ENCODE results near the gene WDR86.

Gene WDR86

DNA sequence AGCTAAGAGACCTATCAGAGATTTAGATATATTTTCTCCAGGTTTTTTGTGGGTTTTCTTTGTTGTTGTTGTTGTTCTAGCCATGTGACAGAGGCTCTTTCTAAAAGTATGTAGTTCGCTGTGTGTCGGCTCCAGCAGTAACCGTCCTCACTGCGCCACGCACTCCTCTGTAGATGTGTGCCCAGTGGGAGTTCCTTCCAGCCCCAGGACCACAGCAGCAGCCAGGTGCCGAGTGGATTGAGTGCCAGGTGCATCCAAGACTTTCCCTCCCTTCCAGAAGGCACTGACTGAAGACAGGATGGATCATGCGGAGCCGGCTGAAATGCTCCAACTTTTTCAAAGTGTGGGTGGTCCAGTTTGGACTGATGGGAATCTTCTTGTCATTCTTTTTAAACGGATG is 31.8 kb downstream of the WDR86 start:
- DNase-seq: no peak

DNA sequence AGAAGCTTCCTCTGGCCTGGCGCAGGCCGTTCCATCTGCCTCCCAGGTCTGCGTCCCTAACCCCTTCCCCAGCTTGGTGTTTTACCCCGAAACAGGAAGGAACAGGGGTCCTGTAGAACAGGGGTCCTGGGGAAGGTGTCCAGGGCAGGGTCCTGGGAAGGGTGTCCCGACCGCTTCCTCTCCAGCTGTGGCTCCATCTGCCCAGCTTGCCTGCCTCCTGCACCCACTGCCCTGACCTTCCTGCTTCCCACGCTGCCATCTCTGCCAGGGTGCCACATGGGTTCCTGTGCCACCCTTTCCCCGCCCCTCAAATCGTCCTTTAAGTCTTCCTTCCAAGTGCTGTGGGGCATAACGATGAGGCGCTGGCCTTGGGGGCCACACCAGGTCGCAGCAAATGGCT is 32.4 kb downstream of the WDR86 start:
- DNase-seq: no peak

DNA sequence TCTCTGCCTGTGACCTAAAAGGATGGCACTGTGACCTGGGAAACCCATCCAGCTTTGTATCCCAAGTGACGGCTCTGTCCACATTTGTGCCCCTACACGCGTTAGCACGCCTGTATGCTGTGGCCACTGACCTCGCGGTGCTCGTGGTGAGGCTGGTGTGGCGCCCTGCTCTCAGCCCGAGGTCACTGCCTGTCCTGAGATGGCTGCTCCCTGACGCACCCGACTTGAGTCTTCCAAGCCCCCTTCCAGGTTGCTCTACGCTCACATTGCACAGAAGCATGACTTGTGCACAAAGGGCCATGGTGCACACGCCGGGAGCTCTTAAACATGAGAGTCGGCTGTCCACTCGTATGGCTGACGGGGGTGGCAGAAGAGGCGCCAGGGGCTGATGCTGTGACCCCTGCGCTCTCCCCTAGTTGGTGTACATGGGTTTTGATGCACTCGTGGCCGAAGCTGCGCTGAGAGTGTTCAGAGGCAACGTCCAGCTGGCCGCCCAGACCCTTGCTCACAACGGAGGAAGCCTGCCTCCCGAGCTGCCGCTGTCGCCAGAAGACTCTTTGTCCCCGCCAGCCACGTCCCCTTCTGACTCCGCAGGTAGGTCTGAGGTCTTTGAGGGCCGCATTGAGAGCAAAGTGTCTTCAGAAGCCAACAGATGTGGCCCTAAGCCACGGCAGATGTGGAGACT is 33.5 kb downstream of the WDR86 start:
- no peak for DNase-seq

DNA sequence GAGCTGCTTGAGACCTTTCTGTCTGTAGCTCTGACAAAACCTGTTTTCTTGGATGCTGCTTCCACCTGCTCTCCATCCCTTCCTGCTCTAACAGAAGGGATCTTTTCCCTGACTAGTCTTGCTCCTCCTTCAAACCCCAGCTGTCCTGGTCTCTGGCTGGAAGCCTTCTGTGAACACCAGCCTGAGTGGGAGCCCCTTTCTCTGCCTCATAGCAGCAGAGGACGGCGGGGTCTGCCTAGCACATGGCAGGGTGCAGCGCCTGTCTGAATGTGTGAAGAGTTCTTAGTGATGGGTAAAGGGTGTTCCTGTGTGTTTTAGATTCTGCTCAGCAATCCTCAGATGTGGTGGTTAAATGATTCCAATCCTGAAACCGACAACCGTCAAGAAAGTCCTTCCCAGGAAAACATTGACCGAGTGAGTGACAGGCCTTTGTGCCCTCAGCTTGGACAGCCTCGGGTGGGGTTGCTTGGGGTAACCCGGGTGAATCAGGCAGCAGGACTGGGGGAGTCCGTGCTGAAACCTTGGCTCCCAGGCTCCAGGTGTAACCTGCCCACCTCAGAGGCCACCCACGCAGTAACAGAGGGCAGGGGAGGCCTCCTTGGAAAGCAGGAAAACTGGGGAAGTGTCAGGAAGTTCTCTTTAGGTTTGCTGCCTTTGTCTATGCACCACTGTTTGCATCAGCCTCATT is 34.2 kb downstream of the WDR86 start:
- DNase-seq: no peak

DNA sequence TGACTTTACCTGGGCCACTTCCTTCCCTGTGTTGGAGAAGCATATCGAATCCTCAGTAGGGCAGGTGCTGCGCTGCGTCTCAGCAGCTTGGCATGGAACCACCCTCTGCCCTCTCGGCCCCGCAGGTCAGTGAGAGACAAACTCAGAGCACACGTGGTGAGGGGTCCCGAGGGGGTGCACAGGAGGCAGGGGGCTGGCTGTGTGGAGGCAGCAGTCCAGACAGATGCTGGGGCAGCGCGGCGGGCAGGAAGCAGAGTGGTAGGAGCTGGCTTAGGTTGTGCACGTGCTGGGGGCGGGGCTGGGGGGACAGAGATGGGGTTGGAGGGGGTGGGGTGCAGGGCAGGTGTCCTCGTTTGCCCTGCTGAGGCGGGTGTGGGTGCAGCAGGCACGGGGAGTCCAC is 35.1 kb downstream of the WDR86 start:
- no peak for DNase-seq

DNA sequence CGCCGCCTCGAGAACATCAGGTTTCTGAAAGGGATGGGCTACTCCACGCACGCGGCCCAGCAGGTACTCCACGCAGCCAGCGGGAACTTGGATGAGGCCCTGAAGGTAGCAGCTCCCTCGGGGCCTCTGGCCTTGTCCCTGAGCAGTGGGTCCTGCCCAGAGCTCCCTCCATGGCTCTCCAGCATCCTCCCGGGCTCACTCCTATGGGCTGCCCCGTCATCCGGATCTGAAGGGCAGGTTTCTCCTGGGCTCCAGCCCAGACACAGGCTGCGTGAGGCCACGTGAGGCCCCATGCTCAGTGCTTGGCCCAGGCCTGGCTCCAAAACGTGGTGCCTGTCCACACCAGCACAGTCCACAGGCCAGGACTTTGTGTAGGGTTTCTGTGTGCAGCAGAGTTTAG is 35.7 kb downstream of the WDR86 start:
- DNase-seq: no peak

DNA sequence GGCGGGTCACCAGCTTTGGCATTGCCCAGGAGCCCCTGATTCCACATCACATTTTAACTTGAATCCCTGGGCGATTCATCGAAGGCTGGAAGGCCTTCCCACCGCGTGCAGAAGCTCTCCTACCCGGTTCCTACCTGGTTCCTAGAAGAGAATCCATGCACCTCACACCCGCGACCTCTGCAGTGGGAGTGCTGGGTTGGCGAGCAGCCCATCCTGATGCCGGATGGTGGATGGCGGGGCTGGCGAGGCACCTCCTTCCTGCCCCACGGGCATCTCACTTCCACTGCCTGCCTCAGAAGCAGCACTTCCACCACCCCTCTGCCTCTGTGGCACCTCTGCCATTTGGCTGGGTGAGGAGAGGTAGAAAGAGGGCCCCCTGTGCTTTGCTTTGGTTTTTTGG is 36.2 kb downstream of the WDR86 start:
- no peak for DNase-seq

DNA sequence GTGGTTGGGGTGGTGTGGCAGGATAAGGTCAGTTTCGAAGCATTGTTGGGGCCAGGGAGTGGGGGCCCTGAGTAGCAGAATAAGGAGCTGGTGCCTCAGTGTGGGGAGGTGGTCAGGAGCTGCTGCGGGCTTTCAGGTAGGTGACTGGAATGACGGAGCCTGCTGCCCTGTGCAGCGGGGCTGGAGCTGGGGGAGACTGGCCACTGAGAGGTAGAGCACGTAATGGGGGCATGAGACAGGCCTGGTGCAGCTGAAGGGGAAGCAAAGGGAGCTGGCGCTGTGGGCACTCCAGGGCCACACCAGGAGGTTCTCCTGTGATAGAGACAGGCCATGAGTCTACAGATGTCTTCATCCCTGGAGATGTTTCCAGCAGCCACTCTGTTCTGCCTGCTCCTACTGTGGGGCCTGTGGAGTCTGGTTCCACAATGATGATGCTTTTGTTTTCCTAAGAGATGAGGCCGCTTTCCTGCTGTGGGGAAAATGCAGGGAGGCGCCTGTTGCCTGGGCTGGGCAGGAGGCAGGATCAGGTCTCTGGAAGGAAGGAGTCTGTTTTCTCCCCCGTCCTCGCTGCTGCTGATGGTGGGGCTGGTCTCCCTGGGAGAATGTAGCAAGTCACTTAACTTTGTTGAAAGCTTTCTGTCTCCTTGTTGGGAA is 37.1 kb downstream of the WDR86 start:
- no peak for DNase-seq

DNA sequence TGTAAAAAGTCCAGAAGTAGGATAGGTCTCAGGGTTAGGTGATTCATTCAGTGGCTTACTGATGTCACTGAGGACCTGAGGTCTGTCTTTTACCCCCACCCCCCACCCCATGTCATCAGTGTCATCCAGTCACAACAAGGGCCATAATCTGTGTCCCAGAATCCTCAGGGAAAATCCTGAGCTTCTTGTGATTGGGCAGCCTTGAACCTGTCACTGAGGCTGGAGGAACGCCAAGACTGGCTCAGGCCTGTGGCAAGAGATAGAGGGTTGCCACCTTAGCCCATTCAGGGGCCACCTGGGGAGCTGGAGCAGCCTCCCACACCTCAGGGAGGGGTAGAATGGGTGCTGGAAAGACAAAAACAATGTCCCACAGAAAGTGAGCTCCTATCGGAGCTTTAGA is 38.6 kb downstream of the WDR86 start:
- DNase-seq: no peak

DNA sequence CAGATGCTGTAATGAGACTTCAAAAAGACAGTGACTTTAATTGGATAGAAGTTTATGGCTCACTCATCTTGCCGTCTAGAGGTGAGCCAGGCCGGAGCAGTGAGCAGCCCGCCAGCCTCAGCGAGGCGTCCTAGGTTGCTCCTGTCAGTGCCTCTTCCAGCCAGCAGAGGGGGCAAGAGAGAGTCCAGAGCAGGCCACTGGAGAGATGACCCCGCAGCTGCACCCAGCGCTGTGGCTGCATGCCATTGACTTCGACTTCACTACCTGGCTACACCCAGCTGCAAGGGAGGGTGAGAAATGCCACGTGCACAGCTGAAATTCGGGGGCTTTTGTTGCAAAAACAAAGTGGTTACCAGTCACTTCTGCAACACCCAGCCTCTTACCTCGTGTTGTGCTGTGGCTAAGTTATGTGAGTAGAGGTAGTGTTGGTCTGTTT is 41.7 kb downstream of the WDR86 start:
- no peak for DNase-seq

DNA sequence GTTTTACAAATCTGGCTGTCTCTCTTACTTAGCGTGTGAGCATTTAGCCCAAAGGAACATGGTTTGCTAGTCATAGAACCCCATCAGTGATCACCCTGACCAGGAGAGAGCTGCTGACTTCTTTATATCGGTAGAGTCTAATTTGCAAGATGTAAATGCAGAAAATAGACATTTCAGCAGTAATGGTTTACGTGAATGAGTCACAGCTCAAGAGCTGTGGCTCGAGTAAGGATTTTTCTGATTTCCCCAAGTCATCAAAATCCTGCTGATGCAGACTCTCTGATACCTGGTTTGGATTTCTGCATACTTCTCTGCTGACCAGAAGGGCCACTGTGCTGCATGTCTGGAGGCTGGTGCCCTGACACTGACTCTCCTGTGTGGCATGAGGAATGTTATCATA is 42.6 kb downstream of the WDR86 start:
- no peak for DNase-seq

DNA sequence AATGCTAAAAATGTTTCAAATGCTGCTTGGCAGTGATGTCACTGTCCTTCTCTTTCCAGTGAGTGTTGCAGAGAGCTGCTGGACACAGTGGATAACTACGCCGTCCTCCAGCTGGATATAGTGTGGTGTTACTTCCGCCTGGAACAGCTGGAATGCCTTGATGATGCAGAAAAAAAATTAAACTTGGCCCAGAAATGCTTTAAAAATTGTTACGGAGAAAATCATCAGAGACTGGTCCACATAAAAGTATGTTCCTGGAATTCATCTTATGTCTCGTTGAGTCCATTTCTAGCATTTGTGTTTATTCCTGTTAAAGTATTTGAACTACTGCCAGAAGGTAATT is 43.0 kb downstream of the WDR86 start:
- no peak for DNase-seq

DNA sequence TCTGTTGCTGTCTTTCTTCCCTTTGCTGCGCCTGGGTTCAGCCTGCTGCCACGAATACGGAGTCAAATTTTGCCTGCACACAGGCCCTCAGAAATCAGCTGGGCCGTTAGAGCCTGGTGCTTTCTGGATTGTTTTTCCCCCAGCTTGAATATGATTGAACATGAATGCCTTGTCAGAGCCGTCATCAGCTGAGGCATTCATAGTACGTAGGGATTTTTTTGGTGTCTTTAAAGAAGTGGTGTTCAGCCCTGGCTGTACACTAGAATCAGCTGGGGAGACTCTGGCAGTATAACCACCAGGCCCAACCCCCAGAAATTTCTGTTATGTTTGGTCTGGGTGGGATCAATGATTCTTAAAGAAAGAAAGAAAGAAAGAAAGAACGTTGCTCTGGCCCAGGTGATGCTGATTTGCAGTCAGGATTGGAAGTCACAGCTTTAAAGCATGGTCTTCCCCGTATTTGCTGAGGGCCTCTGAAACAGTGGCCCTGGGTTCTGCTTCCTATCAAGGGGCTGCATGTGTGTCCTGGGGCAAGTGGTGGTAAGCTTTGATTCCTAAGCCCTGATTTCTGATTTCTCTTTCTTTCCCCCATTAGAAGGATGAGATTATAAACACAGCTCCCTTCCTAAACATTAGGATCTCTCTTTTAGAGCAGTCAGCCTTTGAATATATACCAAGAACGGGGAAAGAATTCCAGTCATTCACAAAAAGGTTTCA is 43.5 kb downstream of the WDR86 start:
- DNase-seq: no peak

DNA sequence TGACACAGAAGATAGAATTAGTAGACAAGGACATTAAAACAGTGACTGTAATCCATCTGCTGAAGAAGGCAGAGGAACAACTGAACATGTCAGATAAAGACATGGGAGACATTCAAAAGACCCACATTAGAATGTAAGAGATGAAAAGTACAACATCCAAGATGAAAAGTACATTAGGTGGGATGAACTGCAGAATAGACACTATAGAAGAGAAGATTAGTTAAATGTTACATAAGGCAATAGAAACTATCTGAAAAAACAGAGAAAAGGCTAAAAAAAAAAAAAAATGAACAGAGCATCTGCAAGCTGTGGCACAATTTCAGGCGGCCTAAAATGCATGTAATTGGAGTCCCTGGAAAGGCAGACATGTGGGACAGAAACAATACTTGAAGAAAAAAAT is 46.7 kb downstream of the WDR86 start:
- no peak for DNase-seq

DNA sequence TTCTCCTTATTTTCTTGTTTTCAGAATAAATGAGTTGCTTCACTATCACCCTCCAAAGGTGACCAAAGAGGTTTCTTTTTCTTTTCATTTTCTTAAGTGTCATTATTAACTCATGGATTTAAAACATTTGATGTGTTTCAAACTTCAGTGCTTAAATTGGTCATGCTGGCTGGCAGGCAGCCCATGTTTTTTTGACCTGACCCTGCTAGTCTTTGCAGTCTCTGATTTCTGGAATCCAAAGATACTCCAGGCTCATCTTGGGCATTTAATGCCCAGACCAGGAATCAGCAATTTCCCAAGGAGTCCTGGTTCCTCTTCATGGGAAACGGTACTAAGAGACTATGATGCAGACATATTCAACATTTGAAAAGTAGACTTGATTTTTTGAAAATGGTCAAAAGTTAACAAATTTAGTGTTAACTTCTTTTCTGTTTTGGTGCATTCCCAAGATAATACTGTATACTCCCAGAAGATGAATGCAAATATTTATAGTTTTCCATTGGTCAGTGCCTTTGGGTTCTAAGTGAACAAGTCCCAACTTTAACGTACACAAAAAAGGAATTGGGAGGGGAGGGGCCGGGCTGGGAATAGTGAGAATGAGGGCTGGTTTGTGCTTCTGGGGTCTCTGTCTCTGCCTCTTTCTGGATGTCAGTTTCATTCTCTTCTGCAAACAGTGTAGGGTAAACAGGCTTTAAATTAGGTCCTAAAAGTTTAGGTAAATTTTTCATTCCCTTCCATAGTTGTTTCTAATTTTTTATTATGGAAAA is 48.5 kb downstream of the WDR86 start:
- no peak for DNase-seq

DNA sequence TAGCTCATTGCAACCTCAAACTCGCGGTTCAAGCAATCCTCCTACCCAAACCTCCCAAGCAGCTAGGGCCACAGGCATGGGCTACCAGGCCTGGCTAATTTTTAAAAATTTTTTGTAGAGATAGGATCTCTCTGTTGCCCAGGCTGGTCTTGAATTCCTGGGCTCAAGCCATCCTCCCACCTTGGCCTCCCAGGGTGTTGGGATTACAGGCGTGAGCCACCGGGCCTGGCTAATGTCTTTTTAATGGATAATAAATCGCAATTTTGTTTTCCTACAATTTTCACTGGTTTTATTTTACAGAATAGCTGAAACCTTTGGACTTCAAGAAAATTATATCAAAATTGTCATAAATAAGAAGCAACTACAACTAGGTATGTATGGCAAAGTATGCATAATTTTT is 57.3 kb downstream of the WDR86 start:
- DNase-seq: no peak

DNA sequence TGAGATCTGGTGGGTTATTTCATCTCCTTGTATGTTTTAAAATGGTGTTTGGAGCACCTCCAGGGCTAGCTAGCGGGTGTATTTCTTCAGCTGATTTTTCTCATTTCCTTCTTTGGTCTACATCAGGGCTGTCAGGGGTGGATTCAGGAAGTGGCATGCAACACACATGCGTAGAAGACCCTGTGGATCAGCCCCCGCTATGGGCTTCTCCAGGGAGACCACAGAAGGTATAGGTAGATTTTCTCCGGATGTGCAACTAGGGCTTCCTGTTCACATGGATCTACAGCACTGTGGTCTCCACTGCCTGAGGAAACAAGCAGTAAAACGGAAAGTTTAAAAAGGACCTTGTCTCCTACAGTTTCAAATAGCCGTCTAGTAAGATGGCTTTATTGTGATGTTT is 57.9 kb downstream of the WDR86 start:
- no peak for DNase-seq

DNA sequence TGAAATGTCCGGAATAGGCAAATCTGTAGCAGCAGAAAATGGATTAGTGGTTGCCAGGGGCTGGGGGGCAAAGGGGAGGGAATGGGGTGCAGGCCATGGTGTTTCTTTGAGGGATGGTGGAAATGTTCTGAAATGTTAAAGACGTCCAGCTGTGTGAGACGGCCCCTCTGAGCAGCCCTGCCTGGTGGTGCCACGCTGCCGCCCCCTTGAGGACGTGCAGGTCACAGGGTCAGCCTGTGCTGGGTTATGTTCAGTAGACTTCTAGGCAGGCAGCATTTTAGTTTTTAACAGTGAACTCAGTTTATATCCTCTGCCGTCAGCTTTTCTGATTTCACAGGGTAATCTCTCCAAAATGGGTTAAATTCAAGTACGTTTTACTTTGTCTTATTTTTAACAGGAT is 58.8 kb downstream of the WDR86 start:
- no peak for DNase-seq

DNA sequence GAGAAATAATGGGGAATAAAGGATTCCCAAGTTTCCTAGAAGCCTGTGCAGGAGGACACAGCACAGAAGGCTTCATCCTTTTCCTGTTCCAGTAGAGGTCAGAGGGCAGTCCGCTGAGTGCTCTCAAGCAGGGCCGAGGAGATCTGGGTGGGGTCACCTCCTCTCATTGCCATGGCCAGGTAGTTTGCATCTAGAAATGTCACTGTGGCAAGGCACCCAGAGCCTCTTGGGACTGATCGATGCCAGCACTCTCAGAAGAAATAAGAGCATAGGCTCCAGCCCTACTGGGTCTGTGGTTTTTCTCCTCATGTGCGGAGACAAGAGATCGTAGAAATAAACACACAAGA is 60.4 kb downstream of the WDR86 start:
- DNase-seq: no peak

DNA sequence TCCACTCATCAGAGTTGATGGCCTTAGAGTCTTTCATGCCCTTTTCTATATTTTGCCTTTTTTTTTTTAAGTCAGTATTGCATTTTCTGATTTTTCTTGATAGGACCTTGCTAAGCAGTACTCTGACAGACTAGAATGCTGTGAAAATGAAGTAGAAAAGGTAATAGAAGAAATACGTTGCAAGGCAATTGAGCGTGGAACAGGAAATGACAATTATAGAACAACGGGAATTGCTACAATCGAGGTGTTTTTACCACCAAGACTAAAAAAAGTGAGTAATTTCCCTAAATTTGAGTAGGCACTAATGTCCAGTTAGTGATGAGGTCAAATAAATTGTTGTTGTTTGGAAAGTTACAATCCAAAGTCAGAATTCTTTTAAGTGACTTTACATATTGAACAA is 60.9 kb downstream of the WDR86 start:
- no peak for DNase-seq

DNA sequence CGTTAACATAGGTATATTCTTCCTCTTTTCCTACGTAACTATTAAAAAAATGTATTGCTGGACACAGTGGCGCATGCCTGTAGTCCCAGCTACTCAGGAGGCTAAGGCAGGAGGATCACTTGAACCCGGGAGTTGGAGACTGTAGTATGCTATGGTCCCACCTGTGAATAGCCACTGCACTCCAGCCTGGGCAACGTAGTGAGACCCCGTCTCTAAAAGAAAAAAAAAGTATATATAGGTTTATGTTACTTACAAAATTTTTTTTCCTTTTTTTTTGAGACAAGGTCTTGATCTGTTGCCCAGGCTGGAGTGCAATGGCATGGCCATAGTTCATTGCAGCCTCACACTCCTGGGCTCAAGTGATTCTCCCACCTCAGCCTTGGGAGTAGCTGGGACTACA is 62.6 kb downstream of the WDR86 start:
- DNase-seq: no peak

DNA sequence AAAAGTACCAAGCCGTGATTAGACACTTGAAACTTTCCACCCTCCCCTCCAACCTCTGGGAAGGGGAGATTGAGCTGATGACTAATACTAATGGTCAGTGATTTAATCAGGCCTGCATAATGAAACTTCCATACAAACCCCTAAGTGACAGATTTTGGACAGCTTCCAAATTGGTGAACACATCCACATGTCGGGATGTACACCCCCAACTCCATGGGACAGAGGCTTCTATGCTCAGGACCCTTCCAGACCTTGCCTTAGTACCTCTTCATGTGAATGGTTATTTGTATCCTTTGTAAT is 63.4 kb downstream of the WDR86 start:
- no peak for DNase-seq
